HG03039 (cell line): ENCODE results near the gene CEND1.

Experiments used
- ATAC-seq: cut with Tn5 transposase; IDR thresholded peaks from one replicate; pipeline ENCODE4 v1.9.1; 2021; ENCODE audit warnings: mild to moderate bottlenecking, moderate library complexity; ENCODE audit not compliant: unreplicated experiment

CEND1 gene

GRCh38 chr11:796565-797295 lies 6.8 kb upstream of the CEND1 start:
- no peak for ATAC-seq

- ATAC-seq = no peak
Observed at GRCh38 chr11:795634-796564, 6.0 kb upstream of the CEND1 start.

- no peak for ATAC-seq
Observed at GRCh38 chr11:794766-795633, 5.1 kb upstream of the CEND1 start.

DNA sequence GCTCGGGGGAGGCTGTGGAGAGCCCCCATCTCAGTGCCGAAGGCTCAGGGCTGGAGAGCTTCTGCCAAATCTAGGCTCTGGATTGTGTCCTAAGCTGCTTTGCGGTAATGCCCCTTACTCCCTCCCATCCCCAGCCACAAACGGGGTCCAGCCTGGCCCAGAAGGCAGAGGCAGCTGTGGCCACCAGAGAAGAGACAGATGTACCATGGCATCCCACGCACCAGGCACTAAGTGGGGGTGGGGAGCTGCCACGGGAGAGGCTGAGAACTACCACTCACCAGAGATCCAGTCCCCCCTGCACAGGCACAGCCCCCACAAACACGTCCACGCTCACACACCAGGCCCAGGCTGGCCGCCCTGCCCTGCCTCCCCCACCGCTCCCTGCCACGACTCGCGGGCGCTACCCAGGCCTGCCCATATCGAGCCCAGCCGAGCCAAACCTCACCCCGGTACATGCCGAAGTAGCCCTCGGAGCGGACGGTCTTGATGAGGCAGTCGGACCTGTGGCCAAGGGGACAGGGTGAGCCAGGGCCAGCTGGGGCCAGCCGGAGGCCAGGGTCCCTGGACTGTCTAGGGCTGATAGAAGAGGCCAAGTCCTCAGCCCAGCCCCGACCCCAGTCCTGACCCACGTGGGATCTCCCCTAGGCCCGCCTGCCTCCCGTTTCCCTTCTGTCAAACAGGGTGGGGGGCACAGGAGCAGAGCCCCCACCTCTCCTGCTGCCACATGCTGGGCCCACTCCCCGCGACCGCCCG lies 4.3 kb upstream of the CEND1 start:
- no peak for ATAC-seq

- ATAC-seq = no peak
Observed at GRCh38 chr11:793556-793955, 3.7 kb upstream of the CEND1 start.

GRCh38 chr11:792873-793272 lies 3.0 kb upstream of the CEND1 start:
- ATAC-seq = no peak

DNA sequence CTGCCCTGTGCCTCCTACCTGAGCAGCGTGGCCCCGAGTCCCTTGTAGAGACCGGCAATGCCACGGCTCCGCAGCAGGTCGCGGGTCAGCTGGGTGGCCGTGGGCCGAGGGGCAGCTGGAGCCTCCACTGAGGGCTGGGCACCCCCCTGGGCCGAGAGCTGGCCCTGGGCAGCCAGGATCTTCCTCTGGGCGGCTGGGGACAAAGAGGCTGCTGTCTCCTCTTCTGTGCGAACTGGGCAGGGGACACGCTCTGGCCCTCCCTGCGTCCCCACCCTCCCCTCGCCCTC lies 2.6 kb upstream of the CEND1 start:
- no peak for ATAC-seq

- no peak for ATAC-seq
Observed at GRCh38 chr11:791658-792534, 2.0 kb upstream of the CEND1 start.

DNA sequence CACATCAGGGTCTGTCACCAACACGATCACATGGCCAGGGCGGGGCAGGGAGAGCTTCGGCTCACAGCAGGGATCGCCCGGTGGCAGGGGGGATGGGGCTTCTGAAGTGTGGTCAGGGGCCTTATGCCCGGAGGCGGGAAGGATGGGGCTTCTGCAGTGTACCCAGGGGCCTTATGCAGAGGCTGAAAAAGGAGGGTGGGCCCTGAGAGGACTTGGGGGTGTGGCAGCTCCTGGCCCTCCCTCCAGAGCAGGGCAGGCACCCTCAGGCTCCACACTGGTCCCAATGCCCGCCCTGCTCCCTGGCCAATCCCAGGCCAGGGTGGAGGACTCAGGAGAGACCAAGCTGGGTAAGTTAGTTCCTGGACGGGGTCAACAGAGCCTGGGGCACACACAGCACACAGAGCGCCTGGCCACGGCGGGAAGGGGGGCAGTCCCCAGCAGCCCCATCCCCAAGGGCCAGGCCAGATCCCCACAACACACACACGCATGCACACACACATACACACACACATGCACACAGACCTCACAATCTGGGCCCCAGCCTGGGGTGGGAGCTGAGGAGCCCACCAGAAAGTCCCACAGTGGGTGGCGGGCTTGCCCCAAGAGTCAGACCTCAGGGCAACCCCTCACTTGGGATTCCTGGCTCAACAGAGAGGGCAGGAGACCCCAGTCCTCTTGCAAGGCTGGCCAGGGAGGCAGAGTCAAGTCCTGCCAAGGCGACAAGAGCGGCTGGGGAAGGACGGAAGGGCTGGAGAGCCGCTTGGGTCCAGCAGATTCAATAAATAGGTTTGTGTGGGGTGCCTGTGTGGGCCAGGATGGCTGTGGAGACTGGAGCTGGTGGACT lies 1.1 kb upstream of the CEND1 start:
- no peak for ATAC-seq

DNA sequence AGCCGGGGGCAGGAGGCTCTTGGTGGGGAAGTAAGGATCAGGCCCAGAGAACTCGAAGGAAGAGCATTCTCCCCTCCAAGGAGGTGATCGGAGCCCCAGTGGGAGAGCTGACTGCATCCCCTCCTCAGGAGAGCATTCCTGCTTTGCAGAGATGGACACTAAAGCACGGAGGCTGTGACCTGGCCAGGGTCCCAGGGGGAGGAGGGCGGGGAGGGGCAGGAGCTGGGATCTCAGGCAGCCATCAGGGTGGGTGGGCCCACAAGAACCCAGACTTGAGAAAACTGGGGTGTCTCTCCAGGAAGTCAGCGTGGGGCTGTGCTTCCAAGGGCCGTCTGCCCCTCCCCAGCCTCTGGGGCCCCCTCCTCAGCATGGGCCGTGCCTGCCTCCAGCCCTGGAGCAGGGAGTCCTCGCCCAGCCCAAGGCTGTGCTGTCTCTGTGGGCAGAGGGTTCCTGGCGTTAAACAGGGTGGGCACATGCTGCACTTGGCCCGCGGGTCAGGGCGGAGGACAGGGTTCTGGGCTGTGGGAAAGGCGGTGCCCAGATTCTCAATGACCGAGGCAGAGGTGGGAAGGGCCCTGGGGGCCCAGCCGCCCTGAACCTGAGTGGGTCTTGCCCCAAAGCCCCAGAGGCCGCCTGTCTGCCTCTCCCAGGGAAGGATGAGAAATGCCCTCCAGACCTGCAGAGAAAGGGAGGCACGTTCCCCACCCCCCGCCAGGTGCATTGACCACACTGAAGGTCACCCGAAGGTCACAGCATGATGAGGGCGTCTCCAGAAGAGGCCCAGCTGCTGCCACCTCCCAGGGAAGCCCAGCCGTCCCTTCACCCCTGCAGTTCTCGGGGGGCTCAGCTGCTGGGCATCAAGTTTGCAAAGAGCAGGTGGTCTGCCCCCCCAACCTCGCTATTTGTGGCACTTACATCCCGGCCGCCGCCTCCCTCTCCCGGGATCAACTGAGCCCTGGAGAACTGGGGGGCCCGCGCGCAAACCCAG lies 643 bp downstream of the CEND1 start:
- no peak for ATAC-seq

GRCh38 chr11:788009-788640 lies 1.8 kb downstream of the CEND1 start:
- ATAC-seq = no peak

GRCh38 chr11:787084-787675 lies 2.7 kb downstream of the CEND1 start:
- ATAC-seq = no peak

GRCh38 chr11:786235-787083 lies 3.4 kb downstream of the CEND1 start:
- ATAC-seq = no peak

DNA sequence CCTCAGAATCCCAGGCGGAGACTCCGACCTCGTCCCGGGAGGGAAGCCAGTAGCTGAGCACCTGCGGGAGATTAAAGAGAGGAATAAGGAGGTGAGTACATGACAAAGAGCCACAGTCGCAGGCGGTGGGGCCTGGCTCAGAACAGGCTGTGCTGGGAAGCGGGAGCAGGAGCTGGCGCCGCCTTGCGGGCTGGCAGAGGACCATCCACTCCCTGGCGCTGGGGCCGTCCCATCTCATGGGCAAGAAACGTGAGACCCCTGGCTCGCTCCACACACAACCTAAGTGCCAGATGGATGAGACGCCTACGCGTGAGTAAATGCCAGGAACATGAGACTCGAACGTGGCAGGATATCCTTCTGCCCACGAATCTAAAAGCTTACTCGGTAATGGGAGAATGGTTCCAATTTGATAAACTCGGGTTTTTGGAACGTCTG lies 6.3 kb downstream of the CEND1 start:
- no peak for ATAC-seq

- no peak for ATAC-seq
Observed at GRCh38 chr11:782264-783174, 7.4 kb downstream of the CEND1 start.
